GM21360 (cell line): ENCODE results near the gene GPR4.

Source experiments
- ATAC-seq: cut with Tn5 transposase; IDR thresholded peaks from one replicate; pipeline ENCODE4 v1.9.1; 2021; ENCODE audit warnings: mild to moderate bottlenecking, moderate library complexity; ENCODE audit not compliant: unreplicated experiment

GPR4 gene

DNA sequence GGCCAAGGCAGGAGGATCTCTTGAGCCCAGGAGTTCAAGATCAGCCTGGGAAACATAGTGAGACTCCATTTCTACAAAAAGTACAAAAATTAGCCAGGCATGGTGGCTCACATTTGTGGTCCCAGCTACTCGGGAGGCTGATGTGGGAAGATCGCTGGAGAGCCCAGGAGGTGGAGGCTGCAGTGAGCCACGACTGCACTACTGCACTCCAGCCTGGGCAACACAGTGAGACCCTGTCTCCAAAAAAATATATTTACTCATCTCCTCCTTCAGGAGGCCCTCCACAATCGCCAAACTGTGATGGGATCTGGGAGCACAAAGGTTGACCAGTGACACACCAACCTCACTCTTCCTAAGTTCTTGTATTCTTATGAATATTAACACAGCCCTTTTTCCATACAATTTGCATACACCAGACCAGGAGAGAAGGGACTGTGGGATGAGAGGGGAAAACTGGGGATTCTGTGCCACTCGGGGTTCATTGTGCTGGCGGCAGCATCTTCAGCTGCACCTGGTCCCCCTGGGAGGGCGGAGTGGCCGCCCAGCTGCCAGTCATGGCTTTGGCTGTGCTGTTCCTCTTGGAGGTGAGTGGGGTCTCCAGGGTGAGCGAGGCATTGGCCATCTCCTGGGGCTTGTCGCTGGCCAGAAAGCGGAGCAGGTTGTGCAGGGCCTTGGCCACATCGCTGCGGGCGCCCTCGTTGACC is 11.6 kb downstream of the GPR4 start:
- ATAC-seq, result no peak

DNA sequence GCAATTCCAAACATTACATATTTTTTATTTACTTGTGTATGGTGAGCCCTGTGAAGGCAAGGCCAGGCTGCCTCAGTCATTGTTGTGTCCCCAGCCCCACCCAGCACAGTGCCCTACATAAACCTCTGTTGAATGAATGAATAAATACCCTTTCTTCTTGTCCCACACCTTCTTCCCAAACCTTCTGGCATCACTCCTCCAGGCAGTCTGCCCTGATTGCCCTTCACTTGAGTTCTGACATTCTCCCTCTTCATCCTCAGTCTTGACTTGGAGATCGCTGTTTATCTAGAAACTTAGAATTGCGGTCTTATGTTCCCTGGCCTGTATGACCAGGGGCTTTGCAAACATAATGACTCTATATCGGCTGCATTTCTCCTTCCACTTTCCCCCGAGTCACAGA is 12.2 kb downstream of the GPR4 start:
- no peak for ATAC-seq

DNA sequence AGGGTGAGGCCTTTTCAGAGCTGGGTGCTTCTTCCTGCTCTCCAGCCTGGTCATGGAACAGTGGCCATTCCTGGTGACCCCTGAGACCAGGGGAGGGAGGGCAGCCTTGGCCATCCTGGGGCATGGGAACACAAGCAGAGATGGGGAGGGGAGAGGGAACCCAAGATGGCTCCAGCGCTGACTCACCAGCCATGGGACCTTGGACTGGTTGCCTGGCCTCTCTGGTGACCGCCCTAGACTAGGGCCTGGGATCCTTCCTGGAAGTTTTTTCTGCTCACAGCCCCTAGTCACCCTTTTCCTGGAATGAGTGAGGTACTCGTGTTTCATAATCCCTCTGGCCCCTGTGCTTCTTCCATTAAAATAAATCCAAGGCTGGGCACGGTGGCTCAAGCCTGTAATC is 14.1 kb downstream of the GPR4 start:
- no peak for ATAC-seq

DNA sequence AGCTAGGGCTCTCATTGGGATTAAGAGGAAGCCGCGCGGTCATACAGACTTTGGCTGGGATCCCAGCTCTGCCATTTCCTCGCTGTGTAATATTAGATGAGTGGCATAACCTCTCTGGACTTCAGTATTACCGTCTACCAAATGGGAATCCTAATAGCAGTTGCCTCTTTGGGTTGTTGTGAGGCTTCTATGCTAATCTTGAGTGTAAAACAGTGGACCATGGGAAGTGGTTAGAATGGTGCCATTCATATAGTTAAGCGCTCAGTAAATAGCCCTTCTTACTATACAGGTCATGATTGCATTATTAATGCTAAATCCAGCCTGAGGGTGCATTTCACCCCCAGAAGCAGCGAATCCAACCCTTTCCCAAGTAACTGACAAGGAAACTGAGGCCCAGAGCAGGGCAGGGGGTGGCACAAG is 16.8 kb downstream of the GPR4 start:
- ATAC-seq, result no peak

DNA sequence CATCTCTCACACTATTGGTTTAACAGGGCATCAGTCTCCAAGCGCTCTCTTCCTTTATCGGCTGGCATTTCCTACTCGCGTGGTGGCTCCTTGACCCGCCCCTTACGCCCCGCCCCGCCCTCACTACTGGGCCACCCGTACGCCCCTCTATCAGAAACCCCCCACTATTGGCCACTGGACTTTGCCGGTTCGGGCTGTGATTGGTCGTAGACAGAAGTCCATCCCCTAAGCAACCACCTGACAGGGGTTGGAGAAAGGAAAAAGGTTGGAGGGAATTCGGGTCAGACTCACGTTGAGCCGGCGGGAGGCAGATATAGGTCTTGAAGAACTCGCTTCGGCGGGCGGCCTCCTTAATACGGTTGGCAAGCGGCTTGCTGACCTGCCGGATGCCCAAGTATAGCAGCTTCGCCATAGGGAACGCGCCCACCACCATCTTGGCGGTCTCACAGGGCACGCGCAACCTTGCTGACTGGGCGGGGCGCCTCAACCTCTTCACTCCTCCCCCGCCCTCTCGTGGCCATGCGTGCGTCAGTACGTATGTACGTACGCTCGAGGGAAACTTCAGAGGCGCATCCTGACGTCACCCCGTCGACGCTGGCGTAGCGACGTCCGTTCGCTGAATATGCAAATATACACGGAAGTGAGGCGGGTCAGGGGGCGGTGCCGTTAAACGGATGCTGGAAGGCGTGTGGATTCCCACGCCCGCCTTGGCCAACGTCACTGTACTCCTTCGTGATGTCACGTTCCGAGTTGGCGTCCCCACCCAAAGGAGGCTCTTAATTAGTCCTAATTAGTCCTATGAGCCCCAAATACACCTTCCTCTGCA is 17.5 kb downstream of the GPR4 start, which contains the start of gene OPA3:
Gene OPA3 (minus strand): TSS at position 471 of the 826 bp plus-strand sequence. CDS start 38 bp downstream, at position 433.
- peak; percentile 78 for ATAC-seq

DNA sequence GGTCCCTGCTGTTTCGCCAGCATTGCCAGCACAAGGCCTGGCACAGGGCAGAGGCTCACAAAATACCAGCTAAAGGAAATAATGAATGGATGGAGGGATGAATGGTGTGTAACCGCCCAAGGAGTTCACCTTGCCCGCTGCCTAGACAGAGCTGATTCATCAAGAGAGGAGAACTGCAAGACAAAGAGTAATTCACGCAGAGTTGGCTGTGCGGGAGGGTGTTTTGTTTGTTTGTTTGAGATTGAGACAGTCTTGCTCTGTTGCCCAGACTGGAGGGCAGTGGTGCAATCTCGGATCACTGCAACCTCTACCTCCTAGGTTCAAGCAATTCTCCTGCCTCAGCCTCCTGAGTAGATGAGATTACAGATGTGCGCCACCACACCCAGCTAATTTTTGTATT is 20.4 kb downstream of the GPR4 start:
- no peak for ATAC-seq

DNA sequence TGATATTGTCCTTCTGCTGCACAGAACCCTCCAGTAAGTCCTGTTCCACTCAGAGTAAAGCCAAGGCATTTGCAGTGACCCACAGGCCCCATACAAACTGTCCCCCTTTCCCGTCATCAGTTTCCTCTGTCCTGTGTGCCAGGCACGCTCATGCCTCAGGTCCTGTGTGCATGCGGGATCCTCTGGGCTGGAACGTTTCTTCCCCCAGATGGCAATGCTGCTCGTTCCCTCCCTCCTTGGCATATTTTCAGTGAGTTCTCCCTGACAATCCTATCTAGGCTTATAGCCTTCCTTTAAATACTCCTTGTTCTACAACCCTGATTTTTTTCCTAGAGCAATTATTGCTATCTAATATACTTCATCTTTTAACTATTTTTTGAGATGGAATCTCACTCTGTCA is 23.2 kb downstream of the GPR4 start:
- ATAC-seq, result no peak

DNA sequence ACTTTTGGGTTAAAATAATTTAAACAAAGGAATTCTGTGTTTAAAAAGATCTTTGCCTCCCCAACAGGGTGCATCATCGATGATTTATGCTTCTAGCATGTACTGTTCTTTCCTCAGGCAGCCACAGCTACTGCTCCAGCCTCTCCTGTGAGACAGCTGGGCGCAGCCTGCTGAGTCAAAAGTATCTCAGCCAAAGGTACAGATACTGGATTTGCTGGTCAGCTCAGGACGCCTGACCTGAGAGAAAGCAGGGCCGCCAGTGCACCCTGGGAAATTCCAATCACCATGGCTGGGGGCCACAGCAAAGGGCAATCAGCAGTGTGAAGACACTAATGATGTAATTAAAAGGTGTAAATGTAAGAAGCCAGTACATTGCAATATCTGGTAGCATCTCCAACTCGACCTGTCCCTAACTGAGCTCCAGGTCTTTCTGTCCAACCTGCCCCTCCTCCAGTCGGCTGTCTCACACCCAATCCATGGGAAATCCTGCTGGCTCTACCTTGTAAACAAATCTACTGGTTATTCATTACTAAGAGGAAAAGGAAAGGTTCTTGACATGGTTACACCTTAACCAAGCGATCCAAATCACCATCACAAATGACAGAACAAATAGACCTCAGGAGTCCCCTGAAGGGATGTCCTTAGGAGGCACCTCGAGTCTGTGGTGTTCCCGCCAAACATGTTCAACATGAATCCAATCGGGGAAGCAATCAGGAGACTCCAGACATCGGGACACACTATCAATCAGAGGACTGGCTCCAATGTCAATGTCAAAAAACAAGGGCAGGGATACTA is 24.7 kb downstream of the GPR4 start:
- no peak for ATAC-seq

DNA sequence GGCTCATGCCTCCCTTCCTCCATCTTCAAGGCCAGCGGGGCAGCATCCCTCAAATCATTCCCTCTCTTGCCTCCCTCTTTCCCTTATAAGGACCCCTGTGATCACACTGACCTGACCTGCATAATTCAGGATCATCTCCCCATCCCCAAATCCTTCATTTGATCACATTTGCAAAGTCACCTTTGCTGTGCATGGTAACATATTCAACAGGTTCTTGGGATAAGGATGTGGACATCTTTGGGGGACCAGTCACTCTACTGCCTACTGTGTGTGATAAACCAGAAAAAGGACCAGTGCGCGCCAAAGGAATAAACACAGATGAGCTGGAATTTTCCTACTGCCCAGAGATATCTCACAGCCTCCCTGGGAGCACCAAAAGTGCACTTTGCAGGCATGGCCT is 25.3 kb downstream of the GPR4 start:
- no peak for ATAC-seq

DNA sequence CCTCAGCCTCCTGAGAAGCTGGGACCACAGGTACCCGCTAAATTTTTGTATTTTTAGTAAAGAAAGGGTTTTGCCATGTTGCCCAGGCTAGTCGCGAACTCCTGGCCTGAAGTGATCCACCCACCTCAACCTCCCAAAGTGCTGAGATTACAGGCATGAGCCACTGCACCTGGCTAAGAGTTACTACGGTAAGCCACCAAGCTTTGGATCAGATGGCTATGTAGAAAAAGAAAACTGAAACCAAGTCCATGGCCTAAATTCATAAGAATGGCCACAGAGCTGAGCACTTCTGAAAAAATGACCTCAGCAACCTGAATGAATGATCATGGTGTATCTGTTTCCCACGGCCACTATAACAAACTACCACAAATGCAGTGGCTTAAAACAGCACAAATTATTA is 26.8 kb downstream of the GPR4 start:
- no peak for ATAC-seq

DNA sequence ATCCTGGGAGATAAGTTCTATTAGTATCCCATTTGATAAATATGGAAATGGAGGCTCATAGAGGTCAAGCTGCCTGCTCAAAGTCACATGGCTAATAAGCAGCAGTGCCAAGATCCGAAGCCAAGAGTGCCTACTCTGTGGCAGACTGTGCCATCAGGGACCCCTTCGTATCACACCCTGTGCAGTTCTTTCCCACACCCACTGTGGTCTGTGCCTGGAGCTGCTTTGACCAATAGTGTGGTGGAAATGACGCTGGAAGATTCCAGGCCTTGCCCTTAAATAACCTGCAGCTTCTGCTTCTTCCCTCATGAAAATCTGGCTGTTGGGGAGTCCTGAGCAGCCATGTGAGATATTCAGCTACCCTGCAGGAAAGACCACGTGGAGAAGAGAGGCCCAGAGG is 27.5 kb downstream of the GPR4 start:
- no peak for ATAC-seq

DNA sequence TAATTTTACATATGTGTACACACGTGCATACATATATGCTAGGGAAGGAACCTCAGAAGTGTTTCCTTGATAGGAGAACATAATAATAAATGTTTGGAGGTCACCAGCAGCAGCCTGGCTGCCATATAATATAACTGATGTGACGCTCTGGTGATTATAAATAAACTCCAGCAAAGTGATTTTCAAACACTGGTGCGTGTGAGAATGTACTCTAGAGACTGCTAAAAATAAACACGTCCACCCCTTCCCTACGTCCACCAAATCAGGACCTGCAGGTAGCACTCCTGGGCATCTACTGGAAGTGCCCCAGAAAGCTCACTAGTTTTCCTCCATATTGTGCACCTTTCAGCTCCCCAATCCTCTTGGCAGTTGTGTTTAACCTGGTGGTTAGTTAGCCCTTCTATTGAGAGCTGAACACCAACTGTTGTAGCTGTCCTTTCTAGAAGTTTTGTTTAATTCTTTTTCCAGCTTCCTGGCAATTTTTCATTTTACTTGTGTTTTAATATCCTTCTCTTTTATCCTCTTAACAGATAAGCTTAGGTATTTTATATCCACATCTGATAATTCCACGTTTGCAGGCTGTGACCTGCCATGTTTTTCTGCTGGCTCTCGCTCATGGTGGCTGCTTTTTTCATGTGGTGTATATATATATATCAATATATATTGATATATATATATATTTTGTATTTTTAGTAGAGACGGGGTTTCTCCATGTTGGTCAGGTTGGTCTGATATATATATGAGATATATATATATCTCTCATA is 30.4 kb downstream of the GPR4 start:
- ATAC-seq, result no peak

DNA sequence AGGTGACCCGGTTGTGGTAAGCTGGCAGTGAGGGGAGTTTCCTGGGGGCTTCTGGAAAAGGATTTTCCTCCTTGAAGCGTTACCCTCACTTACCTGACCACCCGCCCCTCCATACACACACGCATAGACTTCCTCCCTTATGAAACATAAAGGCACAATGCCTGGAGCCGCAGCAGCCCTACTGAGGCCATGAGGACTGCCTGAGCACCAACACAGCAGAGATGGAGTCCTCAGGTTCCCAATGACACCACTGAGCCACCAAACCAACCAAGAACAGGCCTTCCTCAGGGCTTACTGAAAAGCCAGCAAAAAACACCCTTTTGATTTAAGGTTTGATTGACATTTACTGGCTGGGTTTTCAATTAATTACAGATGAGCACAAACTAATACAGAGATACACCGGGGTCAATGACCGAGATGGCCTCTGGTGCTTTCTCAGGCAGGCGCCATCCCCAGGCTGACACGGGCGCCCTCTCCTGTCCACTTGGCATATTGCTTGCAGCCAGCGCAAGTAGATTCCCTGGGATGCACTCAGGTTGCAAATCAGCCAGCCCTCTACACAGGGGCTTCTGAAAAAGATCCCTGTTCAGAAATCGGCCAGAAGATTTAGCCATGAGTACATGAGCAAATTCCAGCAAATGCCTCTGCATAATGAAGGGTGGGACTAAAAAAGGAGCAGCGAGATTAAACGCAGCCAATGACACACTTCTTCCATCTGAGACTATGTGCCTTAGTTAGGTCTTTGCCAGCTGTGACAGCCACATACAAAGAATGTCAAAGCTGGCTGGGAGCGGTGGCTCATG is 32.2 kb downstream of the GPR4 start:
- ATAC-seq, result no peak

DNA sequence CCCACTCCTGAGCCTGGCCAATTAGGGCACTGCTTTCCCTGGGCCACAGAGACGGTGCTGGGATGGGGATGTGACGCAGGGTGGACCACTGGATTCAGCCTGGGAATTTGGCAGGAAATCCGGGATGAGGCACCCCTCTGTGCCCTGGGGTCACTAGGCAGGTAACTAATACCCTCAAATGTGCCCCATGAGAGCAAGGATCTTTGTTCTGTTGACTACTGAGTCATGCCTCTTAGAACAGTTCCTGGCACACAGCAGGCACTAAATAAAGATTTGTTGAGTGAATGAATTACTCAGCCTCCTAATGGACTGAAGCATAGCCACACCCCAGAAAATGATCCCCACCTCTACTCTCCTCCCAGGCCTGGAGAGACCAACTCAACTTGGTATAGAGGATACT is 33.3 kb downstream of the GPR4 start:
- no peak for ATAC-seq

DNA sequence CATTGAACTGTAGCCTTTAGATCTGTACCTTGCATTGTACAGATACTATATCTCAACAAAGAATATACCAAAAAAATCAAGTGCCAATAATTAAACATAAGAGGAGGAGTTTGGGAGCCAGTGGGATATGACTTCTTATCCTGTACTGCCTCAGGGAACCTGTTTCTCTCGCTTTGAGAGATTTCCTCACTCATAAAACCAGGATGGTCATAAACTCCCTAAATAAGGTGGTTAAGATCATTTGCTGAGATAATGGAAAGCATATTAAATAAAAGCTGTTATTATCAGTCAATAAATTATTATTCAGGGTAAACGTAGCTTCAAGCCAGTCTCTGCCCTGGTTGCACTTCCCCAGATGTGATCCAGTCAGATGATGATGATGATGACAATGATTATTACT is 34.4 kb downstream of the GPR4 start:
- no peak for ATAC-seq

DNA sequence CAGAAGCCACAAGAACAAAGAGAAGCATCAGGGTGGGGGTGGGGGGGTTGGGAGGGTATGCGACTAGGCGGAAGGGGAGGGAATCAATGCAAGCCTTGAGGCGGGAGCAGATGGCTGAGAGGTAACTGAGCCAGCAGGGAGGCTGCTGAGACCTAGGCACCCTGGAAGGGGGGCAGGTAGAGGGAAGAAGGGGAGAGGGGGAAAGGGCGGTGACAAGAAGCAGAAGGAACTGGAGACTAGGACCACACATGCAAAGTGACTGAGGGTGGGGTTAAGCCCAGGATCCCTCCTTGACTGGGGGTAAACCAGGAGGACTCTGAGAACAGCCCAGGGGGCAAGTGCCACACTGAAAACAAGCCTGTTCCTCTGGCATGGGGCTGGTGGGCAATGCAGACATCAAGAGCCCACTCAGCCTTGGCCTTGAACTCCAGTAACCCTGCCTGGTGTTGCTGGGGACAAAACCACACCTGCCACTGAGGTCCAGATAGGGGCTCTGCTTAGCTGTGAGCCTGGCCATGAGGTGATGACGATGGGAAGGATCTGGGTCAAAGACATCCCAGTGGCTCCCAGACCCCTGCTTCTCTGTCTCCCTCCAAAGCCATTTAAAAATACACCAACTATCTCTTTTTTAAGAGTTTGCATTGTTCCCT is 37.8 kb downstream of the GPR4 start:
- no peak for ATAC-seq

DNA sequence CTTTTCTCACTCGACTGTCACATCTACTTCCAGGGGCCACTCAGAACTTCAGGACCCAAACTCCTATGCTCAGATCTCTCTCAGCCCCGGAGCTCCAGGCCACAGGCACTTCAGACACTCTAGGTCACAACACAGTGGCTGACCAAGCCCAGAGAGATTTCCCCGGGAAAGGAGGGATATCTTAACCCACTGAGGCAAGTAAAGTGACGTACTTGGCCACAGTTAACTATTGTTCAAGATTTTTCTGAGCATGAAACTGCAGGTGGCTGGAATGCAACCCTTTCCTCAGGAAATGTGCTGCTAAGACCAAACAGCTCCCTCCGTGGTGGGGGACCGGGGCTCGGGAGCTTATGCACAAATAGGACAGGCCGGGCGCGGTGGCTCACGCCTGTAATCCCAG is 41.3 kb downstream of the GPR4 start:
- ATAC-seq, result no peak

DNA sequence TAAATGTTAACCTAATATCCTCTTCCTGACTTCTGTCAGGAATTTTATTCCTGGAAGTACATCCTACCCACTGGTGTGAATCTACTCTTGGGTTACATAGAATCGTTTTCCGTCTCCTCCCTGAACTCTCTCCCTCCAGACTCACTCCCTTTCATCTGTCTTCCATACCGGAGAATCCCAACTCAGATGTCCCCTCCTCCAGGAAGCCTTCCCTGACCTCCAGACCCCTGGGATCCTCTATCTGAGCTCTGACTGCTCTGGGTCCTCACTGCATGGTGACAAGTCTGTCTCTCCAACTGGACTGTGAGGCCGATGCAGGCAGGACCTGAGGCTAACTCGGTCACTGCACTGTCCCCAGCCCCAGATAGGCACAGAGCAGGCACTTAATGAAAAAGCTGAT is 42.0 kb downstream of the GPR4 start:
- ATAC-seq, result no peak

DNA sequence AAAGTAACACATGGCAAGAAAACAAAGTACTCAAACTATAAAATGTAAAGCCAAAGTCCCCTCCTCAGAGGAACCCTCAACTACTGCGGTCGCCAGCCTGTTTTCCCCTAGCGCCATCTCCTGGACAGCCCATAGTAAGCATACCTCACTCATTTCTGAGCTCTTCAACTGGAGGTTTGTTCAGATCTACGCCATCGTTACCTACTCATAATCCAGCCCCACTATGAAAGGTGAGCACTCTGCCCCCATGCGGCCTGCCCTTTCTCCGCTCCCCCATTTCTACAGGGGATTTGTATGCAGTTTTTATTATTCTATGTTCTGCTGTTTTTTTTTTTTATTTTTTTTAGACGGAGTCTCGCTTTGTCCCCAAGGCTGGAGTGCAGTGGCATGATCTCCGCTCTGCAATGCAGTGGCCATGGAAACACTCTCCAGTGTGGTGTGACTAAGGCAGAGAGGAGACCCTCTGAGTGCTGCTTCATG is 43.6 kb downstream of the GPR4 start:
- ATAC-seq, result no peak
